Fibroblast of upper back skin (primary cell): ENCODE data around the gene CLDN3.
"Not testable (repeated sequence)": the region's sequence is repeated elsewhere in the genome, so short reads cannot be mapped to it uniquely, and the experiment has no call there.

Experiments
- DNase-seq: peaks from one replicate; pipeline ENCODE4 v3.0.0-alpha.2; 2013

CLDN3 gene

DNA sequence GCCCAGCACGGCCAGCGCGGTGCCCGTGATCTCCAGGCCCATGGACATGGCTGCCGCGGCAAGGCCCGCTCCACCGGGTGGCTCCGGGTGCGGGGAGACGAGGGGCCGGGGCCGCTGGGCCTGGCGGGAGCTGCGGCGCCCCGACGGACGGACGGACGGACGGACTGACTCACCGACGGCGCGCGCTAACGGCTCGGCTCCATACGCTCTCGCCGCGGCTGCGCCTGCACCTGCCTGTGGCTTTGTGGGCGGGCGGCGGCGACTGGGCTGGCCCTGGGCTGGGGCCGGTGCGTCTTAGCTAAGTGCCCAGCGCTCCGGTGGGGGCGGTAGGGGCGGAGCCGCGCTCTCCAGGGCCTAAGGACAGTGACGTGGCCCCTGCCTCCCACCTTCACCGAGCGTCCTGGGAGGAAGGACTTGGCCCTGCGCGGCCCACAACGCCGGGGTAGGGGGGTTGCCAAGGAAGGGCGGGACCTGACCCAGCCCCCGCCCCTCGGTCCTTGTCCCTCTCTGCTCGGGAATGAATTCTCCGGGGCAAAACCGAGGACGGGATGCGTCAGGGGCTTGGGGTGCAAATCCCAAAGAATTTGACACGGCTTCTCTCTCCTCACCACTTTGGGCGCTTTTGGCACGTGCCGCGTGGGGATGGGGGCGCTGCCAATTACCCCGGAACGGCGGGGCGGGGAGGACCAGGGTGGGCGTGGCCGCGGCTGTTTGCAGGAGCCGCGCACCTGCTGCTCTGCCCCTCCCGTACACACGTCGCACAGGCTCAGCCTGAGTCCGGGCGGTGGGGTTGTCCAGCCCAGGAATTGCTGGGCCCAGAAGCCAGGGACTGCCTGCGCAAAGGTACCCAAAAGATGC is at the start of gene CLDN3:
Gene CLDN3, minus strand, starts transcription at position 269 of the 858 bp plus-strand sequence. Its CDS starts 221 bp downstream, at position 48.
- DNase-seq = no peak

- DNase-seq = no peak
Observed at GRCh38 chr7:73817121-73817520, 47.1 kb upstream of the CLDN3 start.

DNA sequence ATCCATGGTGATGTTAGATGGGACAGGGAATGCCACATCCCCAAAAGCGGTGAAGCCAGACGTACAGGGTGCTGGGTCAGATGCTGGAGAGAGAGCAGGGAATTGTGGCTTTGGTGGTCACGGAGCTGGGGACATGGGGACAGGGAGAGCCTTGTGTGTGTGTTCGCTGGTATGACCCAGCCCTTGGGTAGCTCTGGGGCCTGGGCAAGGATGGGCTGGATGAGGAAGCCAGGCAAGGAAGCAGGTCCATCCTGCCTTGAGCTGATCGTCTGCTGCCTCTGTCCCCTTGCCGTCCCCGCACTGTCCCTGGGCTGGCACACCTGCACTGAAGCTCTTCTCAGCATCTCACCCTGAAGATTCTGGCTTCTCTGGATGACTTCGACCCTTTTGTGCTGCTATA is 45.4 kb upstream of the CLDN3 start:
- no peak for DNase-seq

GRCh38 chr7:73812996-73813395 is 42.9 kb upstream of the CLDN3 start:
- peak; percentile 38 for DNase-seq

DNA sequence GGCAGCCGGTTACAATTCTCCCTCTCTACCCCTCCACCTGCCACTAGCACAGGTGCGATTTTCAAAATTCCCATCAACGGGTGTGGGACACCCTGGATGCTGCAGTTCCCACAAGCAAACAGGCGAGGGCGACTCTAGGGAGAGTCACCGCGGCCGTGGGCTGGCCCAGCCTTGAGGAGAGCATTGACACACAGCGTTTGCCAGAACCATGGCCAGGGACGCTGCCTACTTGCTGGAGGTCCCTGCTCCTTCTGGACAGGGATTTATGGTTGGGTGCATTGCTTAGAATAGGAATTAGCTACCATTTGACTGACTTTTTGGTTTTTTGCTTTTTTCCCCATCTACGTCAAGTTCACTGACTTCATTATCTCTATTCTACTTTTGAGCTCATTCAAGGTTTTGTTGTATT is 41.7 kb upstream of the CLDN3 start:
- DNase-seq = peak; percentile 41

DNA sequence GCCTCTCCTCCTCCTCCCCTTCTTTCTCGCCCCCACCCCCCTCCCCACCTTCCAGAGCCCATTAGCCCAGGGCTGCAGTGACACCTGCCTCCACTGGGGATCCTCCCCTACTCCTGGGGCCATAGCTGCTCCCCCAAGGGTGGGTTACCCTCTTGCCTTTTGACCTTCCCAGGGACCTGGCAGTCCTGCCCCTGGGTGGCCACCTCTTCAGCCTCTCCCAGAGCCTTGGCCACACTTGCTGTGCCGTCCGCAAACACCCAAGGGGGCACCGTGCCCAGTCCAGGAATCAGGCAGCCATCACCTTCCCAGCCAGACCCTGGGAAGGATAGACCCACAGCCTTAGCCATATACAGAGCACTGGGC is 40.9 kb upstream of the CLDN3 start:
- DNase-seq = no peak

- DNase-seq = no peak
Observed at GRCh38 chr7:73809467-73809951, 39.4 kb upstream of the CLDN3 start.

DNA sequence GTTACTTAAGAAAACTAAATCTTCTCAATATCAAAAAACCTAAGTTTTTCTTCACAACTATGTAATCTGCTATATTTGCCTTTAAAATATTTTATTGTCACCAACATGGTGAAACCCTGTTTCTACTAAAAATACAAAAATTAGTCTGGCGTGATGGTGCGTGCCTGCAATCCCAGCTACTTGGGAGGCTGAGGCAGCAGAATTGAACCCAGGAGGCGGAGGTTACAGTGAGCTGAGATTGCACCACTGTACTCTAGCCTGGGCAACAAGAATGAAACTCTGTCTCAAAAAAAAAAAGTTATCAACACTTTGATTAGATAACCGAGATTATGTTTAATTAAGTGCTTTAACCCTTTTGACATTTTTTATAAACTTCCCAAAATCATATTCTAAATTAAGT is 32.4 kb upstream of the CLDN3 start:
- DNase-seq = no peak

DNA sequence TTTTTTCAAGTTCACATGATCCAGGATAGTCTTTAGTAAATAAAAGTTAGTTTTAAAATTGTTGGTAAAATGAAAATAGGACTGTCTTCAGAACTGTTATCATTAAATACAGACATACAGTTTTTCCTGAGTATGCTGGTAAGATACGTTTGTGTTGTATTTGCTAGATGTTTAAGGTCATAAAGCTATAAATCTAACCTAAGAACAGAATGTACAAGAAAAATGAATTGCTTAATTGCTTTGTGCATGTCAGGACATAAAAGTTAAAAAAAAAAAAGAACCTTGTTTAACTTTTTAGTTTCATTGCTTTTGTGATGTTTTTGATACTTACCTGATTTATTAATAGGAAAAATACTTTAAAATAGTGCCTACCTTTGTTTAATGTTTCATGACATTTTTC is 31.5 kb upstream of the CLDN3 start:
- DNase-seq = no peak

GRCh38 chr7:73799282-73800141 is 29.4 kb upstream of the CLDN3 start:
- no peak for DNase-seq

DNA sequence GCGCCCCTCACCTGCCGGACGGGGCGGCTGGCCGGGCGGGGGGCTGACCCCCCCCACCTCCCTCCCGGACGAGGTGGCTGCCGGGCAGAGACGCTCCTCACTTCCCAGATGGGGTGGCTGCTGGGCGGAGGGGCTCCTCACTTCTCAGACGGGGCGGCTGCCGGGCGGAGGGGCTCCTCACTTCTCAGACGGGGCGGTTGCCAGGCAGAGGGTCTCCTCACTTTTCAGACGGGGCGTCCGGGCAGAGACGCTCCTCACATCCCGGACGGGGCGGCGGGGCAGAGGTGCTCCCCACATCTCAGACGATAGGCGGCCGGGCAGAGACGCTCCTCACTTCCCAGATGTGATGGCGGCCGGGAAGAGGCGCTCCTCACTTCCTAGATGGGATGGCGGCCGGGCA is 27.1 kb upstream of the CLDN3 start:
- not testable (repeated sequence) for DNase-seq

DNA sequence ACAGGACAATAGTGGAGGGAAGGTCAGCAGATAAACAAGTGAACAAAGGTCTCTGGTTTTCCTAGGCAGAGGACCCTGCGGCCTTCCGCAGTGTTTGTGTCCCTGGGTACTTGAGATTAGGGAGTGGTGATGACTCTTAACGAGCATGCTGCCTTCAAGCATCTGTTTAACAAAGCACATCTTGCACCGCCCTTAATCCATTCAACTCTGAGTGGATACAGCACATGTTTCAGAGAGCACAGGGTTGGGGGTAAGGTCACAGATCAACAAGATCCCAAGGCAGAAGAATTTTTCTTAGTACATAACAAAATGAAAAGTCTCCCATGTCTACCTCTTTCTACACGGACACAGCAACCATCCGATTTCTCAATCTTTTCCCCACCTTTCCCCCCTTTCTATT is 26.6 kb upstream of the CLDN3 start:
- DNase-seq = not testable (repeated sequence)

DNA sequence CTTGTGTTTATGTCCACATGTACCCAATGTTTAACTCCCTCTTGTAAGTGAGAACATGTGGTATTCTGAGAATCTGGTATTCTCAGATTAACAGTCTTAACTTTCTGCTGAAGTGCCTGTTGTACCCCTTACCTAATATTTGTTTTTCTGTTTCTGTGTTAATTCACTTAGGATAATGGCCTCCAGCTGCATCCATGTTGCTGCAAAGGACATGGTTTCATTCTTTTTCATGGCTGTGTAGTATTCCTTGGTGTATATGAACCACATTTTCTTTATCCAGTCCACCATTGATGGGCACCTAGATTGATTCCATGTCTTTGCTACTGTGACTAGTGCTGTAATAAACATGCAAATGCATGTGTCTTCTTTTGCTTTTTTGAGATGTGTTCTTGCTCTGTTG is 25.1 kb upstream of the CLDN3 start:
- not testable (repeated sequence) for DNase-seq

GRCh38 chr7:73791170-73791690 is 21.2 kb upstream of the CLDN3 start:
- DNase-seq = not testable (repeated sequence)

GRCh38 chr7:73789051-73789450 is 19.0 kb upstream of the CLDN3 start:
- no peak for DNase-seq

DNA sequence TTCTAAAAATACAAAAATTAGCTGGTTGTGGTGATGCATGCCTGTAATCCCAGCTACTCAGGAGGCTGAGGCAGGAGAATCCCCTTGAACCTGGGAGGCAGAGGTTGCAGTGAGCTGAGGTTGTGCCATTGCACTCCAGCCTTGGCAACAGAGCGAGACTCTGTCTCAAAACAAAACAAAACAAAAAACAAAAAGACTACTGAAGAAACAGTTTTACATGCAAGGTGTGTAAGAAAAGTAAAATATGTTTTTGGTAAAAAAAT is 17.6 kb upstream of the CLDN3 start:
- not testable (repeated sequence) for DNase-seq

DNA sequence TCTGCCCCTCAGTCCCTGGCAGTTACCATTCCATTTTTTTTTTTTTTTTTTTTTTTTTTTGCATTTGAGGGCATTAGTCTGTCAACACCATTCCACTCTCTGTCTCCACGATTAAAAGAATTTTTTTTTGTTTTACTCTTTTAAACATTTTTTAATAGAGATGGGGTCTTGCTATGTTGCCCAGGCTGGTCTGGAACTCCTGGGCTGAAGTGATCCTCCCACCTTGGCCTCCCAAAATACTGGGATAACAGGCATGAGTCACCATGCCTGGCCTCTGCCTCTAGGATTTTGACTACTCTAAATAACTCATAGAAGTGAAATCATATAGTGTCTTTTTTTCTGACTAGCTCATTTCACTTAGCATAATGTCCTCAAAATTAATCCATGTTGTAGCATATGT is 16.5 kb upstream of the CLDN3 start:
- no peak for DNase-seq

DNA sequence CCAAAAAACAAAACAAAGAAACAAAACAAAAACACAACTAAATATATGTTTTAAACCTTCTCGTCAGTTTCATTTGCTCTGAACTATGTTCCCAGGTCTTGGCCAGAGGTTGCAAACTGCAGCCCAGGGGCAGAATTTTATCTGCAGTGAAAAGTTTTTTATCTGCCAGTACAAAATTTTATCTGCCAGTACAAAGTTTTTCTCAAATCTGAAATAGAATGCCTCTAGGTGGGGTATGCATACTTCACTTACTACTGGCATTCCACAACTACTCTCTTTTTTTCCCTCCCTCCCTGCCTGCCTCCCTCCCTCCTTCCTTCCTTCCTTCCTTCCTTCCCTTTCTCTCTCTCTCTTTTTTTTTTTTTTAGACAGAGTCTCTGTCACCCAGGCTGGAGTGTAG is 9.4 kb upstream of the CLDN3 start:
- DNase-seq = peak; percentile 3

DNA sequence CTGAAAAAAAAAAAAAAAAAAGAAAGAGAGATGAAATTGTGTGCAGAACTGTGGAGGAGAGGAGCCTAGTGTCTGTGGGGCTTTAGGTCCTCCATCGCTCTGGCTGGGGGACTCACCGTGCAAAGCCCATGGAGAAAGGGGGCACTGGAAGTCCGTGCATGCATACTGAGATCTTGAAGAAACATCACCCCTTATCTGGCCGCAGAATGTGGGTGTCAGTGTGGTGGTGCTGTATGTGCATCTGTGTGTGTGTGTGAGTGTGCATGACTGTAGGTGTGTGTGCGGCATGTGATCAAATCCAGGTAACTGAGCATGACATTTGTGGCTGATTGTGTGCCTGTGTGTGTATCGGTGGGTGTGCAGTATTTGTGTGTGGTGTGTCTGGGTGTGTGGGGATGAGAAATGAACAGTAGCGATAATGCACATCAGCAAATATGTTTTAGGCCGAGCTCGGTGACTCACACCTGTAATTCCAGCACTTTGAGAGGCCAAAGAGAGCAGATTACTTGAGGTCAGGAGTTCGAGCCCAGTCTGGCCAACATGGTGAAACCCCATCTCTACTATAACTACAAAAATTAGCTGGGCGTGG is 8.8 kb upstream of the CLDN3 start:
- no peak for DNase-seq

- DNase-seq = peak; percentile 42
Observed at GRCh38 chr7:73774923-73775322, 4.9 kb upstream of the CLDN3 start.

DNA sequence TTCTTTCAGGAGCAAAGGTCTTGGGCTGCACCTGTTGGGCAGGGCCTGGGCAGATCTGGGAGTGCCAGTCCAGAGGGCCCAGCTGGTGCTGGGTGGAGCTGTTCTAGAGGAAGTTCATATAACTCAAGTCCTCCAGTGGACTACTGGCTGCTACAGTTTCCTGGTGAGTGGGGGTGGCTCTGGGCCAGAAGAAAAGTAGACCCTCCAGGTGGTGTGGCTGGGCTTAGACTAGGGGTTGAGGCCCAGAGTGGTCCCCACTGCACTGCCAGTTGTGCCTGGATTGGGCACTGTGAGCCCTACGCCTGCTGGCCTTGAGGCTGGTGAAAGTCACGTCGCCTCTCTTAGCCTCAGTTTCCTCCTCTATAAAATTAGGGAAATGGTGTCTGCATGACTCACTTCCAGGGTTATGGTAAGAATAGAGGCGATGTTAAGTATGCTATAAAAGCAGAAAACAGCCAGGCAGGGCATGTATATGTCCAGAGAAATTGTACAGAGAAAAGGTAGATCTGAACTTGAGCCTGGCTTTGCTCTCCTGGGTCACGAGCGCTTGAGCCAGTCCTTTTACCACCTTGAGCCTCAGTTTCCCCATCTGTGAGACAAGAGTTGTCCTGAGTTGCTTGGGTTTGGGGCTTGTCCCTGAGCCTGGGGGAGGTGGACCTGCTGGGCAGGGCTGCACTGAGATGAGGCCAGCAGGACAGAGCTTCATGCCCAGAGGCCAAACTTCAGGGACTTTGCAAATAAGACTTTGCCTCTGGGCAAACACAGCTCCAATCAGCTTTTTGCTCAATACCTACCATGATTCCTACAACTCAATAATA is 3.8 kb upstream of the CLDN3 start:
- DNase-seq = no peak

- no peak for DNase-seq
Observed at GRCh38 chr7:73770860-73771670, 995 bp upstream of the CLDN3 start.
